Measurements from ENCODE around the gene TAF4.

TAF4 gene

GRCh38 chr20:62019144-62019805, 46.4 kb downstream of the TAF4 start:
- Histone ChIP-seq H3K4me1 (ENCODE audit: control insufficient read depth in 1 of 2, insufficient read depth in 1 of 2, low read depth in 1 of 2, low read length in 1 of 2) (peaks cover 8 to 10% of the 10 kb centered on the region in 2 experiments), H3K36me3 (peaks cover 2% of the 10 kb centered on the region), H3K9me3 (no peaks in the 10 kb centered on the region), H3K27ac (no peak overlapping the region), H3K4me3 (ENCODE audit: low read depth in 1 of 2, low read length in 1 of 2) (no peak overlapping the region), H3K27me3 (no peaks in the 10 kb centered on the region)
- no peak for TF ChIP-seq CTCF (IDR thresholded peaks at IDR 0.05)

- Histone ChIP-seq H3K4me1 (ENCODE audit: control insufficient read depth in 1 of 2, insufficient read depth in 1 of 2, low read depth in 1 of 2, low read length in 1 of 2) (peaks cover 8 to 10% of the 10 kb centered on the region in 2 experiments), H3K4me3 (ENCODE audit: low read depth in 1 of 2, low read length in 1 of 2) (no peak overlapping the region), H3K9me3 (no peaks in the 10 kb centered on the region), H3K36me3 (peaks cover 9% of the 10 kb centered on the region), H3K27ac (no peak overlapping the region), H3K27me3 (no peaks in the 10 kb centered on the region)
- no peak for TF ChIP-seq CTCF (IDR thresholded peaks at IDR 0.05)
Observed at GRCh38 chr20:62018437-62019143, 47.1 kb downstream of the TAF4 start.

GRCh38 chr20:62015540-62016288, 50.0 kb downstream of the TAF4 start:
- no peak for TF ChIP-seq CTCF (IDR thresholded peaks at IDR 0.05)
- no peak overlapping the region for H3K4me3 ChIP-seq (ENCODE audit: low read depth in 1 of 2, low read length in 1 of 2)
- H3K27me3 ChIP-seq = no peaks in the 10 kb centered on the region
- peak overlapping the region; percentile 31 for H3K27ac ChIP-seq
- peaks cover 33% of the 10 kb centered on the region for H3K36me3 ChIP-seq
- no peaks in the 10 kb centered on the region for H3K9me3 ChIP-seq
- H3K4me1 ChIP-seq (ENCODE audit: control insufficient read depth in 1 of 2, insufficient read depth in 1 of 2, low read depth in 1 of 2, low read length in 1 of 2) = peaks cover 8 to 10% of the 10 kb centered on the region in 2 experiments

GRCh38 chr20:62014889-62015537, 50.7 kb downstream of the TAF4 start:
- peaks cover 39% of the 10 kb centered on the region for H3K36me3 ChIP-seq
- no peak for TF ChIP-seq CTCF (IDR thresholded peaks at IDR 0.05)
- H3K4me3 ChIP-seq (ENCODE audit: low read depth in 1 of 2, low read length in 1 of 2) = no peak overlapping the region
- no peaks in the 10 kb centered on the region for H3K27me3 ChIP-seq
- no peaks in the 10 kb centered on the region for H3K9me3 ChIP-seq
- H3K4me1 ChIP-seq (ENCODE audit: control insufficient read depth in 1 of 2, insufficient read depth in 1 of 2, low read depth in 1 of 2, low read length in 1 of 2) = peaks cover 8 to 10% of the 10 kb centered on the region in 2 experiments
- peak overlapping the region; percentile 31 for H3K27ac ChIP-seq

GRCh38 chr20:62014488-62014775, 51.2 kb downstream of the TAF4 start:
- no peak for TF ChIP-seq CTCF (IDR thresholded peaks at IDR 0.05)
- no peaks in the 10 kb centered on the region for H3K27me3 ChIP-seq
- H3K9me3 ChIP-seq = no peaks in the 10 kb centered on the region
- peaks cover 8 to 10% of the 10 kb centered on the region in 2 experiments for H3K4me1 ChIP-seq (ENCODE audit: control insufficient read depth in 1 of 2, insufficient read depth in 1 of 2, low read depth in 1 of 2, low read length in 1 of 2)
- no peak overlapping the region for H3K4me3 ChIP-seq (ENCODE audit: low read depth in 1 of 2, low read length in 1 of 2)
- H3K27ac ChIP-seq = no peak overlapping the region
- H3K36me3 ChIP-seq = peaks cover 45% of the 10 kb centered on the region

All from neutrophil (primary cell).